HepG2 (cell line): ENCODE results near the gene TBC1D20. TPM values are rescaled to one million over a fixed set of nuclear protein-coding genes. Genes with fewer than 3 reads are reported as not detected.
A peak's percentile ranks its signal among the peaks of the same experiment; 100 is the strongest.

ENCODE experiments used
- ATAC-seq: fragments of 200-7000 bp; cut with Tn5 transposase; 3 replicates; pipeline ENCODE4 v1.9.1; 2020; ENCODE audit warnings: mild to moderate bottlenecking, moderate library complexity
- BruUV-seq: library from RNA; stranded (reverse); fragments of 400-500 nt; replicated peaks from 2 replicates; lab custom pipeline; 2021; lab: Mats Ljungman, UMichigan
- CTCF ChIA-PET: fragments of 300-600 bp; formaldehyde crosslinking; extraction: SDS; loops from one replicate; lab custom pipeline; 2021; ENCODE audit warnings: low total read pairs, inconsistent platforms, low intra/inter-chr PET ratio; lab: Yijun Ruan, JAX
- POLR2A ChIA-PET: fragments of 350-600 bp; sonication (Branson Sonifier 250); formaldehyde crosslinking; loops from one replicate; lab custom pipeline; 2020; ENCODE audit warnings: antibody characterized with exemption, inconsistent platforms; lab: Yijun Ruan, JAX
- DNase-seq: peaks from one replicate; pipeline ENCODE4 v3.0.0-alpha.2; 2015; ENCODE audit warnings: low spot score
- FAIRE-seq: peaks from 3 replicates; lab custom pipeline; 2011; peaks lifted over from hg19 to GRCh38; lab: Jason Lieb, UNC
- H2AFZ ChIP-seq: one replicate; pipeline ENCODE4 v1.6.1; 2011; ENCODE audit warnings: low read length, inconsistent platforms
- H3K27ac ChIP-seq: fragments of 300-600 bp; 3 replicates; pipeline ENCODE4 v1.8.0; 2011; ENCODE audit warnings: mixed run types, mild to moderate bottlenecking, mixed read lengths, low read length, inconsistent platforms; ENCODE audit not compliant: insufficient read depth; ENCODE audit errors: extremely low read length
- H3K27me3 ChIP-seq, 2 experiments: fragments of 200-600 bp in 1 of 2; 2 replicates in 1 of 2; 3 replicates in 1 of 2; pipeline versions ENCODE4 v1.6.0 to v1.8.0; 2011; ENCODE audit warnings: low read length in 2 of 2, mild to moderate bottlenecking in 2 of 2, moderate library complexity in 2 of 2, inconsistent platforms in 1 of 2; ENCODE audit not compliant: insufficient read depth in 2 of 2, control insufficient read depth in 1 of 2
- H3K36me3 ChIP-seq, 2 experiments: fragments of 200-600 bp in 1 of 2; replicated peaks in 1 of 2; 2 replicates in 1 of 2; 3 replicates in 1 of 2; pipeline versions ENCODE4 v1.5.1 to v1.8.0; 2011; ENCODE audit warnings: low read length in 2 of 2, inconsistent platforms in 1 of 2; ENCODE audit not compliant: insufficient read depth in 2 of 2, control insufficient read depth in 1 of 2
- H3K4me1 ChIP-seq: 2 replicates; pipeline ENCODE4 v1.5.1; 2012; ENCODE audit warnings: low read length, inconsistent platforms; ENCODE audit not compliant: insufficient read depth
- H3K4me2 ChIP-seq: 2 replicates; pipeline ENCODE4 v1.6.0; 2011; ENCODE audit warnings: low read depth, low read length, inconsistent platforms
- H3K4me3 ChIP-seq, 3 experiments: fragments of 200-600 bp in 1 of 3; sonication (generic), shearing (Covaris generic) in 1 of 3; replicated peaks in 1 of 3; 2 replicates each; pipeline ENCODE4 v1.5.1; 2011 to 2016; ENCODE audit warnings: low read length in 3 of 3, inconsistent platforms in 2 of 3, low read depth in 2 of 3, mild to moderate bottlenecking in 2 of 3, control low read depth in 1 of 3, mixed read lengths in 1 of 3; ENCODE audit not compliant: insufficient read depth in 1 of 3
- H3K79me2 ChIP-seq: one replicate; pipeline ENCODE4 v1.6.1; 2011; ENCODE audit warnings: low read length, inconsistent platforms; ENCODE audit not compliant: insufficient read depth
- H3K9ac ChIP-seq: 2 replicates; pipeline ENCODE4 v1.6.0; 2011; ENCODE audit warnings: mild to moderate bottlenecking, low read depth, low read length, inconsistent platforms; ENCODE audit not compliant: insufficient read depth
- H3K9me3 ChIP-seq: 2 replicates; pipeline ENCODE4 v1.5.1; 2012; ENCODE audit warnings: mild to moderate bottlenecking, low read length
- H4K20me1 ChIP-seq: 2 replicates; pipeline ENCODE4 v1.6.0; 2011; ENCODE audit warnings: inconsistent platforms, mild to moderate bottlenecking, low read length, moderate library complexity; ENCODE audit not compliant: insufficient read depth
- MYPOP ChIP-seq: sonication (generic); formaldehyde crosslinking; IDR thresholded peaks from 2 replicates; pipeline ENCODE4 v1.8.1; 2023; ENCODE audit warnings: mild to moderate bottlenecking, moderate library complexity, missing genetic modification reagents
- RBM22 ChIP-seq: fragments of 200-400 bp; formaldehyde crosslinking; optimal IDR thresholded peaks from 2 replicates; pipeline ENCODE3; 2017; ENCODE audit warnings: mild to moderate bottlenecking, low read length, moderate library complexity
- STAT6 ChIP-seq: sonication (generic); formaldehyde crosslinking; IDR thresholded peaks from 2 replicates; pipeline ENCODE4 v1.4.0; 2020; ENCODE audit warnings: missing genetic modification reagents, mild to moderate bottlenecking, borderline replicate concordance
- ZC3H13 ChIP-seq: sonication (generic); formaldehyde crosslinking; IDR thresholded peaks from 2 replicates; pipeline ENCODE4 v1.8.1; 2023; ENCODE audit warnings: mild to moderate bottlenecking, missing genetic modification reagents, moderate library complexity
- ZKSCAN8 ChIP-seq: IDR thresholded peaks from 2 replicates; pipeline ENCODE4 v1.6.1; 2016; ENCODE audit warnings: borderline replicate concordance, missing genetic modification reagents, missing compliant biosample characterization
- WGBS: methylation state at CpG from one replicate; pipeline ENCODE4 v1.1.6; 2017; ENCODE audit warnings: low lambda C conversion rate; 5-methylcytosine and 5-hydroxymethylcytosine counted together
- in situ Hi-C: cut with HindIII; loops from 2 replicates; pipeline ENCODE4 v1.10.0; 2017; ENCODE audit warnings: low pct_unique_long_range_greater_than_20kb; ENCODE audit not compliant: extremely low pct_ligation_motif_present
- intact Hi-C: fragments of 100-400 bp; cut with micrococcal nuclease; formaldehyde crosslinking; loops from one replicate; pipeline ENCODE4 v1.10.0; 2022; ENCODE audit not compliant: unreplicated experiment
- polyA plus RNA-seq, 8 experiments: library from polyadenylated mRNA; depleted of rRNA in 3 of 8; stranded (reverse) in 7 of 8; unstranded in 1 of 8; fragments of >200 nt; fragmentation: Illumina TruSeq in 4 of 8; extraction: Trizol in 4 of 8; gene quantifications; 2 replicates each; pipeline versions ENCODE4 v1.2.1 to v1.2.3, GENCODE V29; 2011 to 2016; ENCODE audit warnings: low read depth in 4 of 8, missing spikeins in 1 of 8, mixed read lengths in 1 of 8; ENCODE audit not compliant: insufficient read depth in 1 of 8
- total RNA-seq, 5 experiments: library from RNA; depleted of rRNA; stranded (reverse); fragments of >200 nt; fragmentation: Illumina TruSeq; extraction: Trizol; gene quantifications; 2 replicates each; pipeline ENCODE4 v1.2.3, GENCODE V29; 2016; ENCODE audit warnings: low read depth in 1 of 5

TBC1D20 gene
- total and polyA plus RNA-seq, 2 of the 13 experiments (the other 11 are each of a cell fraction or from before 2014, with no cell fraction given) = 36.6 to 47.1 TPM

- DNase-seq (no peak), FAIRE-seq (no peak)
- H4K20me1 ChIP-seq = no peaks in the 10 kb centered on the region
- POLR2A ChIA-PET = interaction anchor here (1.3 kb wide), 1 partner anchor 13 kb away, joined by 5 read pairs; no protein-coding TSS in a partner anchor
- H3K4me1 ChIP-seq = no peaks in the 10 kb centered on the region
- H3K27me3 ChIP-seq = no peaks in the 10 kb centered on the region
- peaks cover 40 to 88% of the 10 kb centered on the region in 2 experiments for H3K36me3 ChIP-seq
- intact Hi-C loops = no loop called here
- TF ChIP-seq STAT6 (CRISPR knock-in tag) = 0 out of 2 replicates have a peak, but pooled peaks have one; percentile 52
- TF ChIP-seq ZKSCAN8 = no peak
- TF ChIP-seq MYPOP = no peak
- TF ChIP-seq ZC3H13 (CRISPR knock-in tag) = no peak
- peak; percentile 91 for TF ChIP-seq RBM22
- TF ChIP-seq, all 625 proteins: peak for 2
- in situ Hi-C loops = no loop called here
- Histone ChIP-seq H3K27ac (no peak overlapping the region), H3K9me3 (no peaks in the 10 kb centered on the region), H3K9ac (no peak overlapping the region), H3K79me2 (no peaks in the 10 kb centered on the region), H3K4me2 (no peak overlapping the region), H2AFZ (no peak overlapping the region), H3K4me3 (no peak overlapping the region)
- ATAC-seq = no peak
- CTCF ChIA-PET = no interaction called here
- BruUV-seq = no TSS peak
- WGBS = 98% methylated on average over 2 of the region's 2 CpGs
Observed at GRCh38 chr20:497979-498378, 35.6 kb upstream of the TBC1D20 start.
